Thyroid gland (tissue), 4 donors: ENCODE measurements around the gene JMJD1C. TPM values are rescaled to one million over a fixed set of nuclear protein-coding genes. Genes with fewer than 3 reads are reported as not detected.

ENCODE experiments used
- DNase-seq, 2 donors: peaks; one replicate each; pipeline ENCODE4 v3.0.0-alpha.2; 2019
- H3K27ac ChIP-seq, 3 donors: fragments of 200-600 bp; sonication (generic); 1 replicate in 2 of 3; 2 replicates in 1 of 3; pipeline ENCODE4 v1.5.1; 2016 to 2019; ENCODE audit warnings: mild to moderate bottlenecking in 1 of 3, moderate library complexity in 1 of 3
- H3K27me3 ChIP-seq: fragments of 200-600 bp; sonication (generic); one replicate; pipeline ENCODE4 v1.5.1; 2019
- H3K36me3 ChIP-seq, 2 donors: fragments of 200-600 bp; sonication (generic); one replicate each; pipeline ENCODE4 v1.5.1; 2016 to 2019
- H3K4me1 ChIP-seq, 2 donors: fragments of 200-600 bp; sonication (generic); one replicate each; pipeline ENCODE4 v1.5.1; 2017 to 2019
- H3K4me3 ChIP-seq, 3 donors: fragments of 200-600 bp; sonication (generic); replicated peaks in 1 of 3; 1 replicate in 2 of 3; 2 replicates in 1 of 3; pipeline ENCODE4 v1.5.1; 2016; ENCODE audit warnings: mild to moderate bottlenecking in 1 of 3
- H3K9me3 ChIP-seq: fragments of 200-600 bp; sonication (generic); one replicate; pipeline ENCODE4 v1.5.1; 2017
- POLR2A ChIP-seq, 2 donors: fragments of 450-650 bp; IDR thresholded peaks; one replicate each; pipeline ENCODE4 v1.6.1; 2017; ENCODE audit warnings: antibody characterized with exemption in 2 of 2, mild to moderate bottlenecking in 2 of 2, moderate library complexity in 1 of 2
- WGBS, 2 donors: methylation state at CpG; one replicate each; pipeline ENCODE4 v1.1.5; 2017; 5-methylcytosine and 5-hydroxymethylcytosine counted together
- intact Hi-C: fragments of 100-400 bp; cut with DNase I; formaldehyde crosslinking; loops from one replicate; pipeline ENCODE4 v1.15.1; 2023
- total RNA-seq, 4 donors: library from RNA; depleted of rRNA; stranded (reverse); fragments of >200 nt; gene quantifications; one replicate each; pipeline ENCODE4 v1.2.3, GENCODE V29; 2016
- TF ChIP-seq, protein P1 (sequence below), 6 experiments: fragments of 200-600 bp in 3 of 6; fragments of 450-650 bp in 3 of 6; sonication (generic) in 3 of 6; IDR thresholded peaks; one replicate each; pipeline ENCODE4 v1.5.1; 2016 to 2019; ENCODE audit warnings: antibody characterized with exemption in 6 of 6, mild to moderate bottlenecking in 2 of 6, inconsistent platforms in 1 of 6, moderate library complexity in 1 of 6

JMJD1C gene
- total RNA-seq, 4 donors from 2014 or later: 120 to 168 (median 136) TPM

DNA sequence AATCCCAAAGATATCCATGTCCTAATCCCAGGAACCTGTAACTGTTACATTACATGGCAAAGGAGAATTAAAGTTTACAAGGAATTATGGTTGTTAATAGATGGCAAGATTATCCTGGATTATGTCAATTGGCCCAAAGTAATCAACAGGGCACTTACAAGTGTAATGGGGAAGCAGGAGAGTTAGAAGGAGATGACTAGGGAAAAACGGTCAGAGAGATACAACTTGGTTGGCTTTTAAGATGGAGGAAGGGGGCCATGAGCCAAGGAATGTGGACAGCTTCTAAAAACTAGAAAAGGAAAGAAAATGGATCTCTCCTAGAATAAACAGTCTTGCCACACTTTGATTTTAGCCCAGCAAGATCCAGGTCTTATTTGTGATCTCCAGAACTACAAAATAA is 3.3 kb downstream of the JMJD1C start:
- H3K27me3 ChIP-seq: no peaks in the 10 kb centered on the region
- 83 to 91% methylated on average over 1 of the region's 1 CpG for WGBS, 2 donors
- TF ChIP-seq, protein P1, sequence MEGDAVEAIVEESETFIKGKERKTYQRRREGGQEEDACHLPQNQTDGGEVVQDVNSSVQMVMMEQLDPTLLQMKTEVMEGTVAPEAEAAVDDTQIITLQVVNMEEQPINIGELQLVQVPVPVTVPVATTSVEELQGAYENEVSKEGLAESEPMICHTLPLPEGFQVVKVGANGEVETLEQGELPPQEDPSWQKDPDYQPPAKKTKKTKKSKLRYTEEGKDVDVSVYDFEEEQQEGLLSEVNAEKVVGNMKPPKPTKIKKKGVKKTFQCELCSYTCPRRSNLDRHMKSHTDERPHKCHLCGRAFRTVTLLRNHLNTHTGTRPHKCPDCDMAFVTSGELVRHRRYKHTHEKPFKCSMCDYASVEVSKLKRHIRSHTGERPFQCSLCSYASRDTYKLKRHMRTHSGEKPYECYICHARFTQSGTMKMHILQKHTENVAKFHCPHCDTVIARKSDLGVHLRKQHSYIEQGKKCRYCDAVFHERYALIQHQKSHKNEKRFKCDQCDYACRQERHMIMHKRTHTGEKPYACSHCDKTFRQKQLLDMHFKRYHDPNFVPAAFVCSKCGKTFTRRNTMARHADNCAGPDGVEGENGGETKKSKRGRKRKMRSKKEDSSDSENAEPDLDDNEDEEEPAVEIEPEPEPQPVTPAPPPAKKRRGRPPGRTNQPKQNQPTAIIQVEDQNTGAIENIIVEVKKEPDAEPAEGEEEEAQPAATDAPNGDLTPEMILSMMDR (IDR thresholded peaks at IDR 0.05): no peak
- no peak for TF ChIP-seq POLR2A (IDR thresholded peaks at IDR 0.05)
- no peak overlapping the region for H3K27ac ChIP-seq
- no peak overlapping the region for H3K4me3 ChIP-seq
- H3K9me3 ChIP-seq: no peaks in the 10 kb centered on the region
- intact Hi-C loops: loop anchor here (10.0 kb wide), 2 partner anchors 52 to 188 kb away; no protein-coding TSS in a partner anchor
- no peaks in the 10 kb centered on the region for H3K36me3 ChIP-seq
- DNase-seq: no peak
- peaks cover 0 to 5% of the 10 kb centered on the region in 2 donors for H3K4me1 ChIP-seq

DNA sequence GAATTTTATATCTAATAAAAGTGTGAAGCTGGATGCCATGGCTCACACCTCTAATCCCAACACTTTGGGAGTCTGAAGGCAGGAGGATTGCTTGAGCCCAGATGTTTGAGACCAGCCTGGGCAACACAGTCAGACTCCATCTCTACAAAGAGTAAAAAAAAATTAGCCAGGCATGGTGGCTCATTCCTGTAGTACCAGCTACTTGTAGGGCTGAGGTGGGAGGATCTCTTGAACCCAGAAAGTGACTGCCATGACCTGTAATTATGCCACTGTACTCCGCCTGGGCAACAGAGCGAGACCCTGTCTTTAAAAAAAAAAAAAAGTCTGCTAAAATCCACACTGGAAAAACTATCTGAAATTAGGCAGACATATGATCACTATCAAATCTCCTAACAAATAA is 7.6 kb downstream of the JMJD1C start:
- no peak for DNase-seq
- intact Hi-C loops: no loop called here
- Histone ChIP-seq H3K36me3 (no peaks in the 10 kb centered on the region), H3K9me3 (no peaks in the 10 kb centered on the region), H3K4me1 (peaks cover 0 to 7% of the 10 kb centered on the region in 2 donors), H3K27ac (no peak overlapping the region), H3K27me3 (no peaks in the 10 kb centered on the region), H3K4me3 (no peak overlapping the region)
- WGBS, 2 donors: 98 to 99% methylated on average over 2 of the region's 2 CpGs
- TF ChIP-seq POLR2A (IDR thresholded peaks at IDR 0.05): no peak
- TF ChIP-seq, protein P1 (IDR thresholded peaks at IDR 0.05): no peak

DNA sequence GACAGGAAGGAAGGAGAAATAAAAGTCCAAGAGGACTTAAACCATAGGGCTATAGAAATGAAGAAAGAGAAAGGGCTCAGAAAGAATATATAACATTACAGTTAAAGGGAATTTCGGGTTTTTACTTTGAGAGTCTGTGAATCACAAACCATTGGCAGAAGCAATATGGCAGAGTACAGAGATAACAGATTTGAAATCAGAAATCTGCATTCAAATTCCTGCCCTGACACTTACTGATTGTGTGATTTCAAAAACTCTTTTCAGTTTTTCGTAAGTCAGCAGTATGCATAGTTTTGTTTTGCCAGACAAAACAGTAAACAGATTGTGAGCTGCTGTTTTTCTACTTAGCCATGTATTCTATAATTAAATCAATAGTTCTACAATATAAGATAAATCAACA is 8.2 kb downstream of the JMJD1C start:
- no peaks in the 10 kb centered on the region for H3K9me3 ChIP-seq
- TF ChIP-seq, protein P1 (IDR thresholded peaks at IDR 0.05): no peak
- TF ChIP-seq POLR2A (IDR thresholded peaks at IDR 0.05): no peak
- 92 to 95% methylated on average over 2 of the region's 2 CpGs for WGBS, 2 donors
- intact Hi-C loops: no loop called here
- no peaks in the 10 kb centered on the region for H3K27me3 ChIP-seq
- no peak for DNase-seq
- H3K4me1 ChIP-seq: peaks cover 0 to 7% of the 10 kb centered on the region in 2 donors
- H3K36me3 ChIP-seq: no peaks in the 10 kb centered on the region
- H3K4me3 ChIP-seq: no peak overlapping the region
- H3K27ac ChIP-seq: no peak overlapping the region

DNA sequence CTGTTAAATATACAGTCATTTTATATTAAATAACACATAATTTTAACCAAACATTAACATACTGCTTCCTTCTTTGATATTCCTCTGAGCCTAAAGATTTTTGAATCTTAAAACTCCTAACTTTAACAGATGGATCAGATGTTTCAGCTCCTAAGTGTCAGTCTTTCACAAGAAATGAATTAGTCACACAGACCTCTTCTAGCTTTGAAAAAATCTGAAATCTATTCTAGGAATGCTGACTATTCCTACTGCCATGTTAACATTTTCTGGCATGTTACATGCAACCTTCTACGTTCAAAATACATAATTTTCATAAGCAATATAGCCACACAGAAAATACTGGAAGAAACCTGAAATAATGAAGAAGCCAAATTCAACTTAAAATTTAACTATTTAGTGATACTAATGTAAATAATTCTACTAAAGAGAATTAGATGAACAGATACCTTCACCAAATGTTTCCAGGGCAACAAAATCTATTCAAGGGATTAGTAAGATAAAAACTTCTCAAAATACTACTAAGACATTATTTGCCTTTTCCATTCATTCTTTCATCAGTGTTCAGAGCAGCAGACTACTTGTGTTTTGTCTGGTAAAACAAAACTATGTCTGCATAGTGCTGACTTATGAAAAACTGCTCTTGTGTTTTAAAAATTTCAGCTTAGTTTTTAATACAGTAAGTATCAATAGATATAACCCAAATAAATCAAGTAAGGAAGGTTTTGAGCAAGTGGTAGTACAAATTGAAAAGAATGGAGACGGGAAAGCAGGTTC is 9.2 kb downstream of the JMJD1C start:
- TF ChIP-seq, protein P1 (IDR thresholded peaks at IDR 0.05): no peak
- TF ChIP-seq POLR2A (IDR thresholded peaks at IDR 0.05): no peak
- DNase-seq: no peak
- H3K9me3 ChIP-seq: no peaks in the 10 kb centered on the region
- H3K36me3 ChIP-seq: no peaks in the 10 kb centered on the region
- H3K27me3 ChIP-seq: no peaks in the 10 kb centered on the region
- intact Hi-C loops: no loop called here
- H3K27ac ChIP-seq: no peak overlapping the region
- no peak overlapping the region for H3K4me3 ChIP-seq
- WGBS, 2 donors: 64 to 70% methylated on average over 2 of the region's 2 CpGs
- H3K4me1 ChIP-seq: peaks cover 0 to 7% of the 10 kb centered on the region in 2 donors

DNA sequence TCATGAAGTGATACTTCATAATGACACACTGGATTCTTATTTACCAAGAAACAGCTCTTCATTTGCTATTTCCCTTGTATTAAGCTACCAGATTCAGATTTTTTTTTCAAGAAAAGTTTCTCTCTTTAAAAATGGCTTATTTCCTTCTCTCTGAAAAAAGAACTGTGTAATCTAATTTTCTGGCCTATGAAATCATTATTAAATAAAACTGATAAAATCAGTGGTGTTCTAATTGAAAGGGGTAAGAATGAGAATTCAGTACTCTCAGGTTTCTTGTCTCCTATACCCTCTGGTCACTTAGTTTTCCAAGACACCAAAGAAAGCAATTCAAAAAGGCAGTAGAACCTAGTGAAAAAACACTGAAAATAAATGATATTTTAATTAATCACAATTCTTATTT is 10.3 kb downstream of the JMJD1C start:
- H3K27me3 ChIP-seq: no peaks in the 10 kb centered on the region
- H3K36me3 ChIP-seq: no peaks in the 10 kb centered on the region
- intact Hi-C loops: no loop called here
- H3K27ac ChIP-seq: no peak overlapping the region
- no peaks in the 10 kb centered on the region for H3K9me3 ChIP-seq
- no peak for TF ChIP-seq POLR2A (IDR thresholded peaks at IDR 0.05)
- TF ChIP-seq, protein P1 (IDR thresholded peaks at IDR 0.05): no peak
- H3K4me1 ChIP-seq: peaks cover 0 to 7% of the 10 kb centered on the region in 2 donors
- no peak for DNase-seq
- no peak overlapping the region for H3K4me3 ChIP-seq
